Vagina (tissue), 2 donors: ENCODE measurements around the gene ACIN1. TPM values are rescaled to one million over a fixed set of nuclear protein-coding genes. Genes with fewer than 3 reads are reported as not detected.
A peak's percentile ranks its signal among the peaks of the same experiment; 100 is the strongest.

Experiments
- DNase-seq, 2 donors: peaks; one replicate each; pipeline ENCODE4 v3.0.0-alpha.2; 2017; ENCODE audit errors: extremely low spot score in 2 of 2
- H3K27ac ChIP-seq: fragments of 200-600 bp; sonication (generic); one replicate; pipeline ENCODE4 v1.5.1; 2019
- H3K27me3 ChIP-seq: fragments of 200-600 bp; sonication (generic); one replicate; pipeline ENCODE4 v1.5.1; 2019
- H3K36me3 ChIP-seq, 2 donors: fragments of 200-600 bp; sonication (generic); one replicate each; pipeline ENCODE4 v1.5.1; 2017 to 2019
- H3K4me1 ChIP-seq: fragments of 200-600 bp; sonication (generic); one replicate; pipeline ENCODE4 v1.5.1; 2019
- H3K4me3 ChIP-seq, 2 donors: fragments of 200-600 bp; sonication (generic); 1 replicate in 1 of 2; 2 replicates in 1 of 2; pipeline ENCODE4 v1.5.1; 2016 to 2019
- H3K9me3 ChIP-seq: fragments of 200-600 bp; sonication (generic); one replicate; pipeline ENCODE4 v1.5.1; 2019
- POLR2A ChIP-seq, 2 donors: fragments of 450-650 bp; IDR thresholded peaks; one replicate each; pipeline ENCODE4 v1.6.1; 2017; ENCODE audit warnings: antibody characterized with exemption in 2 of 2, mild to moderate bottlenecking in 2 of 2, moderate library complexity in 2 of 2
- POLR2AphosphoS5 ChIP-seq, 2 donors: sonication (generic); formaldehyde crosslinking; IDR thresholded peaks; one replicate each; pipeline ENCODE4 v1.9.0; 2017; ENCODE audit warnings: antibody characterized with exemption in 2 of 2, mild to moderate bottlenecking in 2 of 2, low read depth in 1 of 2; ENCODE audit not compliant: insufficient read depth in 1 of 2
- intact Hi-C: fragments of 100-400 bp; cut with DNase I; formaldehyde crosslinking; loops from one replicate; pipeline ENCODE4 v1.15.1; 2023
- total RNA-seq: library from RNA; depleted of rRNA; stranded (reverse); fragments of >200 nt; gene quantifications from one replicate; pipeline ENCODE4 v1.2.3, GENCODE V29; 2016
- TF ChIP-seq, protein P1 (sequence below), 3 experiments: fragments of 450-650 bp in 2 of 3; fragments of 200-600 bp in 1 of 3; sonication (generic) in 1 of 3; IDR thresholded peaks; one replicate each; pipeline ENCODE4 v1.5.1; 2017 to 2019; ENCODE audit warnings: antibody characterized with exemption in 3 of 3, mild to moderate bottlenecking in 2 of 3, moderate library complexity in 2 of 3

ACIN1 gene
- total RNA-seq, 1 donor from 2014 or later, result 121 TPM

DNA sequence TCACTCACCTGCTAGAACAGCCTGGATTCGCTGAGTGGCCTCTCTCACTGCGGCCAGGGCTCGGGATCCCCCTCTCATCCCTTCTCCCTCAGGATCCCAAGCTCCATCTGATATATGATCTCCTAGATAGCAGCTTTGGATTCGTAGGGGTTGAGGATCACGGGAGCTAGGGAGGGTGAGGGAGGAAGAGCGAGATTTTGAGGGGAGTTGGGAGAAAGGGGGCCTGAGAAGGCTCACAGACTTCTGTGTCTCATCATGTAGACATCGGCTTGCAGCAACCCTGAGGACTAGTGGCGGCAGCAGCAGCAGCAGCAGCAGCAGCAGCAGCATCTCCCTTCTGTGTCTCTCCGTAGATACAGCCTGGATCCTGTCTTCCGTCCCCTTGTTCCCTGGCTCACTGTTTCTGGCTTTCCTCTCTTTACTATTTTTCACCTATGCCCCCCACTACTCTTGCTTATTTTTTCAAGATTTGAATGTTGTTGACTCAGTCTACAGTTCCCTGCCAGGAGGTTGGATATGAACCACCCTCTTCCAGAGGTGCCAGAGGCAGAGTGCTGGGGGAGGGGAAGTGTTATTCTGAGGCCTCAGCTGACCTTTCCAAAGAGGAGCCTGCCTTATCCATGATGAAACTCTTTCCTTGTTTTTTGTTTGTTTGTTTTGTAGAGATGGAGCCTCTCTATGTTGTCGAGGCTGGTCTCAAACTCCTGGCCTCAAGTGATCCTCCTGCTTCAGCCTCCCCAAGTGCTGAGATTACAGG, 9.8 kb upstream of the ACIN1 start, which contains the start of gene CIROP:
TSS of gene CIROP (minus strand) at position 399 of the 757 bp plus-strand sequence. CDS start at position 330, 69 bp downstream.
- intact Hi-C loops, result no loop called here
- DNase-seq, result peak in 1 of 2 donors; percentile 67
- H3K27ac ChIP-seq, result no peak within 1 kb of the TSS

DNA sequence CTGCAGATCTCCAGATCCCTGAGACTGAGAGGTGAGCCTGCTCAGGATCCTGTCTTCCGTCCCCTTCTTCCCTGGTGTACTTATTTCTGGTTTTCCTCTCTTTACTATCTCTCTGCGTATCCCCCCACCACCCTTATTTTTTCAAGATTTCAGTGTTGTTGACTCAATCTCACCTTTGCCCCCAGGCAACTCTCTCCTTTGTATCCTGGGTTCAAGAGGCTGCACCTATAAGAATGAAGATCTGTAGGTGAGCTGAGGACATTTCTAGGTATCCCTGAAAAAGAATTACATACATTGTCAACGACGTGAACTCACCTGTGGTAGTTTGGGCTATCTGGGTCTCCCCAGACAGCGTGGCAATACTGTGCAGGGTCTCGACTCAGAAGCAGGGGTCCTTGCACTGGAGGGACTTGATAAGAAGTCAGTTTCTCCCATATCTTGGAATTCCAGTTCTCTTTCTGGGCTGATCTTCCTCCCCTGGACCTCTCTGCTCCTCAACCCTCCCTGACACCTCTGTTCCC, 9.2 kb upstream of the ACIN1 start:
- no peak overlapping the region for H3K27ac ChIP-seq
- no peak overlapping the region for H3K4me3 ChIP-seq
- TF ChIP-seq POLR2AphosphoS5 (IDR thresholded peaks at IDR 0.05; ENCODE audit: insufficient read depth in 1 of 2, low read depth in 1 of 2), result no peak
- TF ChIP-seq POLR2A (IDR thresholded peaks at IDR 0.05), result no peak
- TF ChIP-seq, protein P1, sequence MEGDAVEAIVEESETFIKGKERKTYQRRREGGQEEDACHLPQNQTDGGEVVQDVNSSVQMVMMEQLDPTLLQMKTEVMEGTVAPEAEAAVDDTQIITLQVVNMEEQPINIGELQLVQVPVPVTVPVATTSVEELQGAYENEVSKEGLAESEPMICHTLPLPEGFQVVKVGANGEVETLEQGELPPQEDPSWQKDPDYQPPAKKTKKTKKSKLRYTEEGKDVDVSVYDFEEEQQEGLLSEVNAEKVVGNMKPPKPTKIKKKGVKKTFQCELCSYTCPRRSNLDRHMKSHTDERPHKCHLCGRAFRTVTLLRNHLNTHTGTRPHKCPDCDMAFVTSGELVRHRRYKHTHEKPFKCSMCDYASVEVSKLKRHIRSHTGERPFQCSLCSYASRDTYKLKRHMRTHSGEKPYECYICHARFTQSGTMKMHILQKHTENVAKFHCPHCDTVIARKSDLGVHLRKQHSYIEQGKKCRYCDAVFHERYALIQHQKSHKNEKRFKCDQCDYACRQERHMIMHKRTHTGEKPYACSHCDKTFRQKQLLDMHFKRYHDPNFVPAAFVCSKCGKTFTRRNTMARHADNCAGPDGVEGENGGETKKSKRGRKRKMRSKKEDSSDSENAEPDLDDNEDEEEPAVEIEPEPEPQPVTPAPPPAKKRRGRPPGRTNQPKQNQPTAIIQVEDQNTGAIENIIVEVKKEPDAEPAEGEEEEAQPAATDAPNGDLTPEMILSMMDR (IDR thresholded peaks at IDR 0.05), result no peak
- no peaks in the 10 kb centered on the region for H3K36me3 ChIP-seq
- H3K4me1 ChIP-seq, result no peaks in the 10 kb centered on the region
- intact Hi-C loops, result no loop called here
- H3K9me3 ChIP-seq, result no peaks in the 10 kb centered on the region
- peak in 1 of 2 donors; percentile 25 for DNase-seq
- no peaks in the 10 kb centered on the region for H3K27me3 ChIP-seq

More for the DNA sequence above, 9.8 kb upstream of the ACIN1 start, which contains the start of gene CIROP:
- no peak for TF ChIP-seq POLR2A (IDR thresholded peaks at IDR 0.05)
- TF ChIP-seq POLR2AphosphoS5 (IDR thresholded peaks at IDR 0.05; ENCODE audit: insufficient read depth in 1 of 2, low read depth in 1 of 2), result no peak
- TF ChIP-seq, protein P1 (IDR thresholded peaks at IDR 0.05), result no peak
- no peaks in the 10 kb centered on the region for H3K27me3 ChIP-seq
- no peaks in the 10 kb centered on the region for H3K4me1 ChIP-seq
- H3K9me3 ChIP-seq, result no peaks in the 10 kb centered on the region
- H3K4me3 ChIP-seq, result no peak within 1 kb of the TSS
- no peaks in the 10 kb centered on the region for H3K36me3 ChIP-seq

DNA sequence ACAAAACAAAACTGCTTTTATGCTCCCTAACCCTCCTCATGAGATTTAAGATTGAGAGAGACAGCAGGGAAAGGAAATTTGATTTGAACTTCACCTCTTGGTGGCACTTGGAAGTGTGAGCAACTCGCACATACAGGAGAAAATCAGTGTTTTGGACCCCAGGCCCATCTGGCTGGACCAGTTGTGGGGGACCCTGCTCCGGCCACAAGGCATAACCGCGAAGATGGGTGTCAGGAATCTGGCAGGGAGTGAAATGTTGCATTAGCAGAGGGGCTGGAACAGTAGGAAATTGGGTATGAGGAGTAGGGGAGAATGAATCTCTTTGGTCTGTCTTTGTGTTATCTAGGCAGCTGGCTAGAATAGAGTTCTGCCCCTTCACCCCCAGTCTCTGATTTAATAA, 8.6 kb upstream of the ACIN1 start:
- TF ChIP-seq, protein P1 (IDR thresholded peaks at IDR 0.05), result no peak
- no peak for TF ChIP-seq POLR2AphosphoS5 (IDR thresholded peaks at IDR 0.05; ENCODE audit: insufficient read depth in 1 of 2, low read depth in 1 of 2)
- no peak for TF ChIP-seq POLR2A (IDR thresholded peaks at IDR 0.05)
- Histone ChIP-seq H3K4me1 (no peaks in the 10 kb centered on the region), H3K27me3 (no peaks in the 10 kb centered on the region), H3K36me3 (no peaks in the 10 kb centered on the region), H3K9me3 (no peaks in the 10 kb centered on the region), H3K27ac (no peak overlapping the region), H3K4me3 (no peak overlapping the region)
- DNase-seq, result peak in 1 of 2 donors; percentile 64
- intact Hi-C loops, result no loop called here

DNA sequence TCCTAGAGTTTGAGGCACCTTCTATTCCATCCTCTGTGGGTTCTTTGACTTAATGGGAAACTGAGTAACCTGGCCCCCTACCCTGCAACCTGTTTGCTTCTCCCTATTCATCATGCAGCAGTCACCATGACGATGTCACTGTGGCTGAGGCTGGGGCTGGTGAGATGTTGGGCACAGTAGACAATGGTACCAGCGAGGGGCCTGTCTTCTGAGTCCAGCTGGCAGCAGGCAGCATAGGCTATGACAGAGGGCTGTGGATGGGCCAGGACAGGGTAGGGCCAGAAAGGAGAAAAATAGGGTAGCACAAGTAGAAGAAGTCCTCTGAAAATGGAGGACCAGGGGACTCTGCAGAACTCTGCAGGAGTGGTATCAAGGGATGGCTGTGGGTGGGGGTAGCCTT, 7.9 kb upstream of the ACIN1 start:
- H3K36me3 ChIP-seq, result peaks cover 0 to 5% of the 10 kb centered on the region in 2 donors
- no peak overlapping the region for H3K4me3 ChIP-seq
- peak in 1 of 2 donors; percentile 61 for DNase-seq
- H3K27ac ChIP-seq, result no peak overlapping the region
- H3K27me3 ChIP-seq, result no peaks in the 10 kb centered on the region
- intact Hi-C loops, result no loop called here
- H3K4me1 ChIP-seq, result peaks cover under 1% of the 10 kb centered on the region
- H3K9me3 ChIP-seq, result no peaks in the 10 kb centered on the region
- TF ChIP-seq POLR2A (IDR thresholded peaks at IDR 0.05) (no peak), POLR2AphosphoS5 (IDR thresholded peaks at IDR 0.05; ENCODE audit: insufficient read depth in 1 of 2, low read depth in 1 of 2) (no peak)
- TF ChIP-seq, protein P1 (IDR thresholded peaks at IDR 0.05), result no peak
